Retinal pigment epithelial cell (primary cell): Measurements from ENCODE around the gene MAN2A2.
A peak's percentile ranks its signal among the peaks of the same experiment; 100 is the strongest.
"Not testable (repeated sequence)": the region's sequence is repeated elsewhere in the genome, so short reads cannot be mapped to it uniquely, and the experiment has no call there.

Experiments used
- DNase-seq: peaks from one replicate; pipeline ENCODE4 v3.0.0-alpha.2; 2010; ENCODE audit warnings: low read depth
- H3K4me3 ChIP-seq: 2 replicates; pipeline ENCODE4 v1.5.1; 2011; ENCODE audit warnings: mild to moderate bottlenecking, low read length, control low read depth, moderate library complexity
- CTCF ChIP-seq: conservative IDR thresholded peaks from 2 replicates; pipeline ENCODE4 v1.5.1; 2011; ENCODE audit warnings: low read depth, low read length, control low read depth, inconsistent platforms

Gene MAN2A2

GRCh38 chr15:90907051-90907660 is 4.1 kb downstream of the MAN2A2 start:
- no peak overlapping the region for H3K4me3 ChIP-seq
- no peak for TF ChIP-seq CTCF
- DNase-seq = no peak

- H3K4me3 ChIP-seq = no peak overlapping the region
- no peak for TF ChIP-seq CTCF
- peak; percentile 64 for DNase-seq
These were observed 4.9 kb downstream of the MAN2A2 start for GRCh38 chr15:90907838-90908507.

- DNase-seq, H3K4me3 ChIP-seq: not testable (repeated sequence)
These were observed 6.3 kb downstream of the MAN2A2 start for GRCh38 chr15:90909449-90909848.

GRCh38 chr15:90909976-90910375 is 6.9 kb downstream of the MAN2A2 start:
- no peak for TF ChIP-seq CTCF
- H3K4me3 ChIP-seq = no peak overlapping the region
- no peak for DNase-seq

- H3K4me3 ChIP-seq = no peak overlapping the region
- no peak for DNase-seq
- TF ChIP-seq CTCF = no peak
These were observed 7.6 kb downstream of the MAN2A2 start for GRCh38 chr15:90910441-90911301.

- no peak overlapping the region for H3K4me3 ChIP-seq
- DNase-seq = no peak
- TF ChIP-seq CTCF = no peak
These were observed 8.2 kb downstream of the MAN2A2 start for GRCh38 chr15:90911302-90911623.

GRCh38 chr15:90911906-90912769 is 9.0 kb downstream of the MAN2A2 start:
- no peak for DNase-seq
- no peak overlapping the region for H3K4me3 ChIP-seq
- TF ChIP-seq CTCF = no peak
